ENCODE measurements around the gene MTERF4.

GRCh38 chr2:241092677-241093076 lies 9.4 kb downstream of the MTERF4 start:
- TF ChIP-seq CTCF (conservative IDR thresholded peaks at IDR 0.05 in 1 of 2, IDR thresholded peaks at IDR 0.05 in 1 of 2; ENCODE audit: extremely low read depth in 1 of 2, insufficient read depth in 1 of 2, low read depth in 1 of 2, low read length in 2 of 2) = no peak
- TF ChIP-seq EZH2 (IDR thresholded peaks at IDR 0.05; ENCODE audit: borderline replicate concordance, low read length) = no peak
